NB4 (cell line): ENCODE measurements around the gene PCSK7.

ENCODE experiments used
- MYC ChIP-seq: IDR thresholded peaks from 2 replicates; pipeline ENCODE4 v1.6.1; 2011; ENCODE audit warnings: low read depth, low read length
- POLR2A ChIP-seq: IDR thresholded peaks from 2 replicates; pipeline ENCODE4 v1.6.1; 2011; ENCODE audit warnings: mild to moderate bottlenecking; ENCODE audit not compliant: insufficient read length; ENCODE audit errors: extremely low read depth
- TF ChIP-seq, protein P1 (sequence below): IDR thresholded peaks from one replicate; pipeline ENCODE4 v1.5.1; 2012; ENCODE audit warnings: low read depth, low read length
- TF ChIP-seq, protein P2 (sequence below): IDR thresholded peaks from 2 replicates; pipeline ENCODE4 v1.6.1; 2011; ENCODE audit warnings: low read depth, low read length

GRCh38 chr11:117220568-117220967 lies 11.3 kb downstream of the PCSK7 start:
- TF ChIP-seq POLR2A (no peak), MYC (no peak)
- TF ChIP-seq, protein P1, sequence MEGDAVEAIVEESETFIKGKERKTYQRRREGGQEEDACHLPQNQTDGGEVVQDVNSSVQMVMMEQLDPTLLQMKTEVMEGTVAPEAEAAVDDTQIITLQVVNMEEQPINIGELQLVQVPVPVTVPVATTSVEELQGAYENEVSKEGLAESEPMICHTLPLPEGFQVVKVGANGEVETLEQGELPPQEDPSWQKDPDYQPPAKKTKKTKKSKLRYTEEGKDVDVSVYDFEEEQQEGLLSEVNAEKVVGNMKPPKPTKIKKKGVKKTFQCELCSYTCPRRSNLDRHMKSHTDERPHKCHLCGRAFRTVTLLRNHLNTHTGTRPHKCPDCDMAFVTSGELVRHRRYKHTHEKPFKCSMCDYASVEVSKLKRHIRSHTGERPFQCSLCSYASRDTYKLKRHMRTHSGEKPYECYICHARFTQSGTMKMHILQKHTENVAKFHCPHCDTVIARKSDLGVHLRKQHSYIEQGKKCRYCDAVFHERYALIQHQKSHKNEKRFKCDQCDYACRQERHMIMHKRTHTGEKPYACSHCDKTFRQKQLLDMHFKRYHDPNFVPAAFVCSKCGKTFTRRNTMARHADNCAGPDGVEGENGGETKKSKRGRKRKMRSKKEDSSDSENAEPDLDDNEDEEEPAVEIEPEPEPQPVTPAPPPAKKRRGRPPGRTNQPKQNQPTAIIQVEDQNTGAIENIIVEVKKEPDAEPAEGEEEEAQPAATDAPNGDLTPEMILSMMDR, result no peak
- TF ChIP-seq, protein P2, sequence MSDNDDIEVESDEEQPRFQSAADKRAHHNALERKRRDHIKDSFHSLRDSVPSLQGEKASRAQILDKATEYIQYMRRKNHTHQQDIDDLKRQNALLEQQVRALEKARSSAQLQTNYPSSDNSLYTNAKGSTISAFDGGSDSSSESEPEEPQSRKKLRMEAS, result no peak
